ENCODE measurements around the gene SGTA.
"Not testable (repeated sequence)": the region's sequence is repeated elsewhere in the genome, so short reads cannot be mapped to it uniquely, and the experiment has no call there.

Gene SGTA

GRCh38 chr19:2782936-2783780, at the start of gene SGTA:
SGTA (minus strand) TSS chr19:2783273; CDS start chr19:2769068, 14,205 bp downstream.
- peak; percentile 100 for DNase-seq (ENCODE audit: low spot score)

- no peak for DNase-seq (ENCODE audit: low spot score)
Observed at GRCh38 chr19:2827840-2828489, 44.9 kb upstream of the SGTA start.

- DNase-seq (ENCODE audit: low spot score): no peak
Observed at GRCh38 chr19:2827022-2827421, 43.9 kb upstream of the SGTA start.

GRCh38 chr19:2824129-2824528, 41.1 kb upstream of the SGTA start:
- DNase-seq (ENCODE audit: low spot score): no peak

GRCh38 chr19:2823646-2824045, 40.6 kb upstream of the SGTA start:
- no peak for DNase-seq (ENCODE audit: low spot score)

GRCh38 chr19:2822846-2823245, 39.8 kb upstream of the SGTA start:
- DNase-seq (ENCODE audit: low spot score): no peak

GRCh38 chr19:2820112-2820702, 37.1 kb upstream of the SGTA start:
- peak; percentile 31 for DNase-seq (ENCODE audit: low spot score)

GRCh38 chr19:2819540-2820111, 36.6 kb upstream of the SGTA start, which contains the start of gene ZNF554:
ZNF554 (plus strand) TSS chr19:2819868; CDS start chr19:2820072, 204 bp downstream.
- peak; percentile 97 for DNase-seq (ENCODE audit: low spot score)

GRCh38 chr19:2817237-2817829, 34.3 kb upstream of the SGTA start:
- DNase-seq (ENCODE audit: low spot score): not testable (repeated sequence)

GRCh38 chr19:2816641-2817040, 33.6 kb upstream of the SGTA start:
- DNase-seq (ENCODE audit: low spot score): no peak

- DNase-seq (ENCODE audit: low spot score): no peak
Observed at GRCh38 chr19:2815923-2816322, 32.9 kb upstream of the SGTA start.

- DNase-seq (ENCODE audit: low spot score): no peak
Observed at GRCh38 chr19:2815191-2815614, 32.1 kb upstream of the SGTA start.

- no peak for DNase-seq (ENCODE audit: low spot score)
Observed at GRCh38 chr19:2814426-2814825, 31.4 kb upstream of the SGTA start.

GRCh38 chr19:2813235-2814160, 30.4 kb upstream of the SGTA start:
- no peak for DNase-seq (ENCODE audit: low spot score)

GRCh38 chr19:2812414-2813234, 29.6 kb upstream of the SGTA start:
- DNase-seq (ENCODE audit: low spot score): no peak

GRCh38 chr19:2811735-2812413, 28.8 kb upstream of the SGTA start:
- DNase-seq (ENCODE audit: low spot score): no peak

GRCh38 chr19:2811221-2811722, 28.2 kb upstream of the SGTA start:
- no peak for DNase-seq (ENCODE audit: low spot score)

- DNase-seq (ENCODE audit: low spot score): no peak
Observed at GRCh38 chr19:2810141-2811091, 27.3 kb upstream of the SGTA start.

All from AG20443 (cell line).